Ramos (cell line): ENCODE data around the gene FMO1.
"Not testable (repeated sequence)": the region's sequence is repeated elsewhere in the genome, so short reads cannot be mapped to it uniquely, and the experiment has no call there.

Experiments used
- in situ Hi-C: fragments of 300-500 bp; cut with MboI; formaldehyde crosslinking; loops from one replicate; pipeline ENCODE4 v1.14.3; 2022; ENCODE audit warnings: low sequenced_read_pairs; ENCODE audit not compliant: unreplicated experiment

Gene FMO1

GRCh38 chr1:171277534-171277933, 29.2 kb downstream of the FMO1 start:
- in situ Hi-C loops: no loop called here

- in situ Hi-C loops: no loop called here
These were observed 30.9 kb downstream of the FMO1 start for GRCh38 chr1:171279234-171279633.

GRCh38 chr1:171279678-171280077, 31.4 kb downstream of the FMO1 start:
- in situ Hi-C loops: no loop called here

GRCh38 chr1:171280599-171280998, 32.3 kb downstream of the FMO1 start:
- in situ Hi-C loops: no loop called here

GRCh38 chr1:171286032-171286705, 37.9 kb downstream of the FMO1 start:
- in situ Hi-C loops: no loop called here

GRCh38 chr1:171290621-171291020, 42.3 kb downstream of the FMO1 start:
- in situ Hi-C loops: no loop called here

GRCh38 chr1:171292799-171293198, 44.5 kb downstream of the FMO1 start:
- in situ Hi-C loops: no loop called here

- in situ Hi-C loops: not testable (repeated sequence)
These were observed 47.1 kb downstream of the FMO1 start for GRCh38 chr1:171295383-171295782.

GRCh38 chr1:171295821-171296220, 47.5 kb downstream of the FMO1 start:
- in situ Hi-C loops: no loop called here

- in situ Hi-C loops: no loop called here
These were observed 48.6 kb downstream of the FMO1 start for GRCh38 chr1:171296897-171297296.

GRCh38 chr1:171298696-171299095, 50.4 kb downstream of the FMO1 start:
- in situ Hi-C loops: no loop called here

- in situ Hi-C loops: no loop called here
These were observed 51.0 kb downstream of the FMO1 start for GRCh38 chr1:171299342-171299741.

GRCh38 chr1:171300401-171300800, 52.1 kb downstream of the FMO1 start:
- in situ Hi-C loops: loop anchor here (25.0 kb wide), 2 partner anchors 213 to 613 kb away; partner anchors contain the start of gene FMO3

- in situ Hi-C loops: loop anchor here (5.0 to 25.0 kb wide), 4 partner anchors 58 to 623 kb away; partner anchors contain the start of gene FMO3
These were observed 62.4 kb downstream of the FMO1 start for GRCh38 chr1:171310661-171311087.

GRCh38 chr1:171311771-171312558, 63.7 kb downstream of the FMO1 start:
- in situ Hi-C loops: loop anchor here (5.0 to 25.0 kb wide), 4 partner anchors 60 to 625 kb away; partner anchors contain the start of gene FMO3

GRCh38 chr1:171313319-171313834, 65.1 kb downstream of the FMO1 start:
- in situ Hi-C loops: loop anchor here (5.0 to 25.0 kb wide), 4 partner anchors 61 to 626 kb away; partner anchors contain the start of gene FMO3

- in situ Hi-C loops: loop anchor here (5.0 to 25.0 kb wide), 4 partner anchors 62 to 627 kb away; partner anchors contain the start of gene FMO3
These were observed 65.6 kb downstream of the FMO1 start, which contains the start of gene FMO4 for GRCh38 chr1:171313835-171314320. Gene FMO4, plus strand, starts transcription at chr1:171314183. Its CDS starts 5,643 bp downstream, at chr1:171319826.

GRCh38 chr1:171329251-171329650, 81.0 kb downstream of the FMO1 start:
- in situ Hi-C loops: no loop called here

- in situ Hi-C loops: no loop called here
These were observed 85.8 kb downstream of the FMO1 start for GRCh38 chr1:171334024-171334640.
